22Rv1 (cell line): ENCODE data around the gene SLC9A9.

Experiments
- H3K27ac ChIP-seq: fragments of 450-650 bp; 2 replicates; pipeline ENCODE4 v1.5.1; 2017
- CTCF ChIP-seq: fragments of 450-650 bp; IDR thresholded peaks from 2 replicates; pipeline ENCODE4 v1.5.1; 2017; ENCODE audit warnings: mild to moderate bottlenecking
- ZFX ChIP-seq: fragments of 450-650 bp; IDR thresholded peaks from 2 replicates; pipeline ENCODE4 v1.6.1; 2017; ENCODE audit warnings: antibody characterized with exemption, borderline replicate concordance

SLC9A9 gene

DNA sequence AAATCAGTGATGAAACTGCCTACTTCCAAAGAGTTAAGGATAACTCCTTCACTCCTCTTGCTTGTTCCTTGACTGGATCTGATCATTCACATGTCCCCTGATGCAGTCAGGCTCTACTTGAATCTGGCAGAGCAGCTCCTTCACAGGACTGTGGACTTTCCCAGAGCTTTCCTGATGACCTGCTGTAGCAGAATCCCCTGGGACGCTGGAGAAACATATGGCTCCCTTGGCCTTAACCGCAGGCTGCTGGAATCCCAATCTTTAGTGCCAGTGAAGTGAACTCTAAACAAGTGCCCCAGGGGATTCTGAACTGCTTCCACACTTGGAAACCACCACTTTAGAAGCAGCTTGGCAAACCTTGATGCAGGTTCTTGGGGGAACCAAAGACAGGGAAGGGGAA lies 510.9 kb downstream of the SLC9A9 start:
- TF ChIP-seq ZFX (no peak), CTCF (no peak)
- no peak overlapping the region for H3K27ac ChIP-seq

DNA sequence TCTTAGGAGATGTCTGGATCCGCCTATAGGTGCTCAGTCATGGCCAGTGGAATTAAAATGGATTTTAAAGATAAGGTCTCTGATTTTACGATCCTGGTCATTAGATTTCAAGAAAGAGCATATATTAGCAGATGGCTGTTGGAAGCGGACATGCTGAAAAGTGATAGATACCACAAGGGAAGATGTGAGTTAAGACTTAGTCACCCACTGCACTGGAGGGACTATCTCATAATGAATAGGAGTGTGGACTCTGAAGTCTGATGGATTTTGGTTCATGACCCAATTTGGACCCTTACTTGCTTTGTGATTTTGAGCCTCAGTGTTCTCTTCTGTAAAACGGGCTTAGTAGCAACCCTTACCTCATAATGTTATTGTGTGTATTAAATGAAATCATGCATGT lies 514.0 kb downstream of the SLC9A9 start:
- no peak overlapping the region for H3K27ac ChIP-seq
- TF ChIP-seq ZFX (no peak), CTCF (no peak)

DNA sequence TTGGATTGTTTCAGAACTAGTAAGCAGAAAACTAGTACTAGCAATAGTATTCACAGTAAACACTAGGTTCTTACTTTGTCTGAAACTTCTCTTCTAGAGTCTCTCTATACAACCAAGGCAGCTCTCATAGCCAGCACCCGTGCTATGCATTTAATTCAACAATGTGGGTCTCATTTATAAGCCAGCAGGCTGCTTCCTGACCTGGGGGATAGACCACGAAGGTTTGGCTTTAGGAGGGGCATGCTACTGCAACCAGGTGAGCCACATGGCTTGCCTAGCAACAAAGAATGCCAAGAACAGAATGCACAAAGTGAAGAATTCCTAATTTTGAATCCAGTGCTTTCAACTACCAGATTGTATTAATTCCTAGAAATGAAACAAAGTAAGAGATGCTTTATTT lies 514.9 kb downstream of the SLC9A9 start:
- no peak overlapping the region for H3K27ac ChIP-seq
- TF ChIP-seq ZFX (no peak), CTCF (no peak)

DNA sequence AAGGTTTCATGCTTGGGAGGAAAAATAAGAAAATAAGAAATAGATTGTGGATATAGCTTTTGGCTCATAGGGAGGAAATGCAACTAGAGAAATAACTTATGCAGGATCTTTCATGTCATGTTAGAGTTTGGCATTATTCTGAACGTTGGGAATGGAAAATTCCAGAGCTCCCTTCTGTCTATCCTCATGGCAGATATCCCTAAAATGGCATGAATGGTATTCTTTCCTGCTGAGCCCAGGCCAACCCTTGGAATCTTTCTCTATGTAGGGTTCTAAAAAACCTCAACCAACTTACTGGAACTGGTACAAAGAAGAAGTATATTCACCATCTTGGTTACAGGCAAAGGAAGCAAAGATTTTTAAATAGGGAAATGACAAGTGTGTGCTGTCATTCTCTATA lies 516.2 kb downstream of the SLC9A9 start:
- no peak for TF ChIP-seq CTCF
- TF ChIP-seq ZFX, result no peak
- no peak overlapping the region for H3K27ac ChIP-seq

DNA sequence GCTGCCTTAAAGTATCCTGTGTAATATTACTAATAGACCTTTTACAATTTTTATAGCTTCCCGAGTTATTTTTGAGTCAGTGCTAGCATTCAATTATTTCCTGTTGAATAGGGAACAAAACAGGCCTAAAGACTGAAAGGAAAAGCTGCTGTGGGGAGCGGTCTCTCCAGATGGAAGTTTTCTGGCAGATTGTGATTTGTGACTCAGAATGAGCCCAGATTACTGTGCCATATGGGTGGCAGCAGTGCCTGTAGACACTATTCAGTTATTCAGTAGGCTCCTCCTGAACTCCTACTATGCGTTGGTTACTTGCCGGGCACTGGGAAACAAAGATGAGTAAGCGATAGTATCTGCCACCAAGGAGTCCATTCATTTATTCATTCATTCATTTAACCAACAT lies 516.9 kb downstream of the SLC9A9 start:
- no peak for TF ChIP-seq CTCF
- no peak for TF ChIP-seq ZFX
- H3K27ac ChIP-seq, result no peak overlapping the region

DNA sequence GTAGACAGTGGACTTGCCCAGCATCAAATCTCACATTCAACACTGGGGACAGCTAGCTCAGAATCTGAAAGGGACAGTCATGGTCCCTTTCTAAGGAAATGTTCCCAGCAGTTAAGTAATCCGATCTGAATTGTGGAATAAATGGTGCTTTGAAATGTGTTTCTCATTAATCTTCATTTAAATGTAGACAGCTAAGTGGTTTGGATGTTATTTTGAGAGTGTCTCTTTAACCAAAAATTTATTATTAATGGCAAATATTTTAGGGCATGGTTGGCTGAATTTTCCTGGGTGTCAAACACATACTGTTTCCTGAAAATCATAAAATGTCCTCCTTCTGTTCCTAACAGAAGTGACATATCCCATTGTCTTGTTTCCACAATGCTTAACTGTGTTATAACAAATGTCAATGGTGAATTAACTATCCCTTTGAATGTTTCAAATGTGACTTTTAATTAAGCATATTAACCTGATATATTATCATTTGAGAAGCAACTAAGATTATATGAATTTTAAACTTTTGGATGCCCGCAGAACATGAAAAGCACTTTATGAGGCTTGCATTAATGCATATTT lies 517.9 kb downstream of the SLC9A9 start:
- TF ChIP-seq CTCF (no peak), ZFX (no peak)

DNA sequence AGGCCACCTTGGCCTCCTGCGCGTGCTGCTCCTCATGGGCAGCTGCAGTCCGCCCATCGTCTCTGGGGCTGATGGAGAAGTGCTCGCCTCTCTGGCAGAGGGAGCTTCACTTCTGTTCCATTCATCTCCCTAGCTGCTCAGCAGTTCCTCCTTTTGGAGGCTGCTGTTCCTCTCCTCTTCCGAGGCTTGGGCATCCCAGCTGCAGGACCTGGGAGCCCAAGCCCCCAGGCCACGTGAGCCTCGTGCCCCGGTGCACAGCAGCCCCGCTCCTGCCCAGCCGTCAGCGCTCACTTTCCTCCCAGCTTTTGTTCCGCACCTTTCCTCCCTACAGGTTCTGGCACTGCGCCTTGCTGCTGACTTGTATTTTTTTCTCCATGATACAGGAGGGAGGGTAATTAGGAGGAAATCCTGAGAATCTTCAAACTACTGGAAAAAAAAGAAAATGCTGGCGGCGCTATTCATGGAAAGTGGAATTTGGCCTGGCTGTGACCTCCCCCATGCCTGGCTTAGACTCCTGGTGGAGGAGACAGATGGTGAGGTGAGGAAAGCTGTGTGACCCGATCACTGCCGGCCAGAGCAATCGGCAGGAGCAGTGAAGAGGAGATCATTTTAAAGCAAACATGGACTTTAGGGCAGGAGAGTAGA lies 518.6 kb downstream of the SLC9A9 start:
- TF ChIP-seq CTCF (no peak), ZFX (no peak)
- no peak overlapping the region for H3K27ac ChIP-seq

More for the DNA sequence above, 517.9 kb downstream of the SLC9A9 start:
- no peak overlapping the region for H3K27ac ChIP-seq
